K562 (cell line): ENCODE results near the gene ZBTB48.

Source experiments
- CTCF ChIP-seq, 3 experiments: IDR thresholded peaks in 2 of 3; conservative IDR thresholded peaks in 1 of 3; 2 replicates each; pipeline ENCODE4 v1.5.1; 2011 to 2012; ENCODE audit warnings: low read length in 3 of 3, mild to moderate bottlenecking in 3 of 3, control low read depth in 2 of 3, improper control_type of control experiment in 1 of 3, inconsistent platforms in 1 of 3, low read depth in 1 of 3, mixed read lengths in 1 of 3, moderate library complexity in 1 of 3; ENCODE audit not compliant: insufficient read depth in 2 of 3
- FOXP1 ChIP-seq: sonication (generic); formaldehyde crosslinking; IDR thresholded peaks from 2 replicates; pipeline ENCODE4 v1.8.0; 2022; ENCODE audit warnings: mild to moderate bottlenecking, missing genetic modification reagents
- POLR2AphosphoS5 ChIP-seq: IDR thresholded peaks from 2 replicates; pipeline ENCODE4 v1.6.1; 2011; ENCODE audit warnings: mild to moderate bottlenecking, low read depth, low read length, moderate library complexity; ENCODE audit not compliant: control insufficient read depth, insufficient read depth
- TRIM24 ChIP-seq, 2 experiments: fragments of 450-650 bp; IDR thresholded peaks; 2 replicates each; pipeline ENCODE4 v1.6.1; 2016
- ZEB2 ChIP-seq: fragments of 450-650 bp; IDR thresholded peaks from 2 replicates; pipeline ENCODE4 v1.6.1; 2016
- ZNF76 ChIP-seq: fragments of 250-450 bp; sonication (Bioruptor Pico); IDR thresholded peaks from 2 replicates; pipeline ENCODE4 v1.4.0; 2020; ENCODE audit warnings: mild to moderate bottlenecking, moderate library complexity, borderline replicate concordance
- ZNF780A ChIP-seq: fragments of 250-450 bp; sonication (Bioruptor Pico); IDR thresholded peaks from 2 replicates; pipeline ENCODE4 v1.5.0; 2021; ENCODE audit warnings: mild to moderate bottlenecking
- ZSCAN29 ChIP-seq: fragments of 450-650 bp; IDR thresholded peaks from 2 replicates; pipeline ENCODE4 v1.6.1; 2017

DNA sequence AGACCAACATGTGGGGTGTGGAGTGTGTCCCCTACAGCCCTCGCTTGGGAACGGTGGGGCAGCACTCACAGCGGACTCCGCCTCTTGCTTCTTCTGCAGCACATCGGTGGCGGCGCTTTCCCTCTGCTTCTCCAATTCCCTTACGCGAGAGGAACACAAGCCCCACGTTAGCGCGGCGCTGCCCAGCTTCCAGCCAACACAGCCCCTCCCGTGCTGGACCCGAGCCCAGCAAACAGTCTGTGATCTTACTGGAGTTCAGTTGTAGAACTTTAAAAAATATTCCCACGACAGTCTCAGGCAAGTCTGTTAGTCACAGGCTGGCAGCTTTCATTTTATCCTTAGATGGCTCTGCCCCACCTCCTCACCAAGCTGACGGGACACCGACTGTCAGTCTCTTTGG lies 58.4 kb downstream of the ZBTB48 start:
- no peak for TF ChIP-seq CTCF (IDR thresholded peaks at IDR 0.05 in 2 of 3, conservative IDR thresholded peaks at IDR 0.05 in 1 of 3; ENCODE audit: insufficient read depth in 2 of 3, low read depth in 1 of 3, low read length in 3 of 3)
- no peak for TF ChIP-seq POLR2AphosphoS5
- no peak for TF ChIP-seq FOXP1
- no peak for TF ChIP-seq ZNF780A (CRISPR knock-in tag)
- no peak for TF ChIP-seq ZEB2
- TF ChIP-seq TRIM24 (IDR thresholded peaks at IDR 0.05): no peak
- no peak for TF ChIP-seq ZSCAN29
- TF ChIP-seq ZNF76 (CRISPR knock-in tag): no peak
